ENCODE measurements around the gene PTPRR. TPM values are rescaled to one million over a fixed set of nuclear protein-coding genes. Genes with fewer than 3 reads are reported as not detected.

The PTPRR gene
- total and polyA plus RNA-seq, 2 of the 4 experiments (the other 2 are of a cell fraction) = 0.18 to 0.21 TPM

DNA sequence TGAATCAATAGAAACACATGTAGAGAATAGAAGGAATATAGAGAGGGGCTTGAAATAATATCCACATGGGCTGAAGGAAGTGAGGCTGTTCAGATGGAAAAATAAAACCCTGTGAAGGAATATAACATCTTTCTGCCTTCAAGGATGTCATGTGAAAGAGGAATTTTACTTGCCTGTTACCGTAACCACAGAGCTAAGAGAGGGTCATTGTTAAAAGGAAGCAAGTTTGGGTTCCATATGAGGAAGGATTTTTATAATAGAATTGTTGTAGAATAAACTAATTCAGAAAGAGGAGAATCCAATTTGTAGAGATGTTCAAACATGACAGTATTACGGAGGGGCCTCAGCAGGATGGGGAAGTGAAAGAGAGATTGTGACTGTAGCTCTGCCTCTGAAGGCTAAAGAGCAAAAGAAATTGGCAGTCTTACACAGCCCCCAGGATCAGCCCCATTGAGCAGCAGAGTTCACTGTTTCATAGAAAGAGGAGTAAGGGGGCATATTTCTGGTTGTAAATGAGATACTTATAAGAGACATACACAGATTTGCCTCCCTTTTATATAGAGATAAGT is 41.8 kb upstream of the PTPRR start:
- no peak overlapping the region for H2AK5ac ChIP-seq (ENCODE audit: low read depth, low read length)
- no peak overlapping the region for H3K23ac ChIP-seq (ENCODE audit: low read depth, low read length)
- 43% methylated on average over 2 of the region's 2 CpGs; no CpG with 5 or more reads in 1 of the 2 experiments for WGBS, 2 experiments (ENCODE audit: extremely low coverage in 2 of 2, insufficient read length in 1 of 2)
- no peak for ATAC-seq (ENCODE audit: low read depth)
- H3K36me3 ChIP-seq (ENCODE audit: control insufficient read depth, insufficient read depth, low read length) = no peaks in the 10 kb centered on the region
- H2AK9ac ChIP-seq (replicated peaks; ENCODE audit: low read depth, low read length, poor library complexity) = no peak overlapping the region
- BruUV-seq (replicated peaks) = no TSS peak
- TF ChIP-seq FOS (IDR thresholded peaks at IDR 0.05; ENCODE audit: low read depth, low read length) (no peak), CEBPB (IDR thresholded peaks at IDR 0.05; ENCODE audit: low read depth, low read length) (no peak), NFE2L2 (IDR thresholded peaks at IDR 0.05; ENCODE audit: low read depth, low read length) (no peak), RAD21 (IDR thresholded peaks at IDR 0.05; ENCODE audit: low read length) (no peak), SMC3 (IDR thresholded peaks at IDR 0.05; ENCODE audit: low read depth, low read length) (no peak), MXI1 (IDR thresholded peaks at IDR 0.05; ENCODE audit: borderline replicate concordance, low read depth, low read length) (no peak), RFX5 (IDR thresholded peaks at IDR 0.05; ENCODE audit: low read depth, low read length) (no peak), POLR2A (IDR thresholded peaks at IDR 0.05; ENCODE audit: low read depth, low read length) (no peak), CHD1 (IDR thresholded peaks at IDR 0.05; ENCODE audit: low read depth, low read length) (no peak), BHLHE40 (IDR thresholded peaks at IDR 0.05; ENCODE audit: low read depth, low read length) (no peak), MAZ (IDR thresholded peaks at IDR 0.05; ENCODE audit: borderline replicate concordance, low read depth, low read length) (no peak), MAFK (IDR thresholded peaks at IDR 0.05; ENCODE audit: low read depth, low read length) (no peak), RCOR1 (IDR thresholded peaks at IDR 0.05; ENCODE audit: insufficient replicate concordance, low read length) (no peak)
- TF ChIP-seq, protein P1, sequence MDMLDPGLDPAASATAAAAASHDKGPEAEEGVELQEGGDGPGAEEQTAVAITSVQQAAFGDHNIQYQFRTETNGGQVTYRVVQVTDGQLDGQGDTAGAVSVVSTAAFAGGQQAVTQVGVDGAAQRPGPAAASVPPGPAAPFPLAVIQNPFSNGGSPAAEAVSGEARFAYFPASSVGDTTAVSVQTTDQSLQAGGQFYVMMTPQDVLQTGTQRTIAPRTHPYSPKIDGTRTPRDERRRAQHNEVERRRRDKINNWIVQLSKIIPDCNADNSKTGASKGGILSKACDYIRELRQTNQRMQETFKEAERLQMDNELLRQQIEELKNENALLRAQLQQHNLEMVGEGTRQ (IDR thresholded peaks at IDR 0.05; ENCODE audit: low read depth, low read length) = no peak
- TF ChIP-seq, protein P2, sequence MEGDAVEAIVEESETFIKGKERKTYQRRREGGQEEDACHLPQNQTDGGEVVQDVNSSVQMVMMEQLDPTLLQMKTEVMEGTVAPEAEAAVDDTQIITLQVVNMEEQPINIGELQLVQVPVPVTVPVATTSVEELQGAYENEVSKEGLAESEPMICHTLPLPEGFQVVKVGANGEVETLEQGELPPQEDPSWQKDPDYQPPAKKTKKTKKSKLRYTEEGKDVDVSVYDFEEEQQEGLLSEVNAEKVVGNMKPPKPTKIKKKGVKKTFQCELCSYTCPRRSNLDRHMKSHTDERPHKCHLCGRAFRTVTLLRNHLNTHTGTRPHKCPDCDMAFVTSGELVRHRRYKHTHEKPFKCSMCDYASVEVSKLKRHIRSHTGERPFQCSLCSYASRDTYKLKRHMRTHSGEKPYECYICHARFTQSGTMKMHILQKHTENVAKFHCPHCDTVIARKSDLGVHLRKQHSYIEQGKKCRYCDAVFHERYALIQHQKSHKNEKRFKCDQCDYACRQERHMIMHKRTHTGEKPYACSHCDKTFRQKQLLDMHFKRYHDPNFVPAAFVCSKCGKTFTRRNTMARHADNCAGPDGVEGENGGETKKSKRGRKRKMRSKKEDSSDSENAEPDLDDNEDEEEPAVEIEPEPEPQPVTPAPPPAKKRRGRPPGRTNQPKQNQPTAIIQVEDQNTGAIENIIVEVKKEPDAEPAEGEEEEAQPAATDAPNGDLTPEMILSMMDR (conservative IDR thresholded peaks at IDR 0.05; ENCODE audit: low read depth, low read length) = no peak
- TF ChIP-seq, protein P3, sequence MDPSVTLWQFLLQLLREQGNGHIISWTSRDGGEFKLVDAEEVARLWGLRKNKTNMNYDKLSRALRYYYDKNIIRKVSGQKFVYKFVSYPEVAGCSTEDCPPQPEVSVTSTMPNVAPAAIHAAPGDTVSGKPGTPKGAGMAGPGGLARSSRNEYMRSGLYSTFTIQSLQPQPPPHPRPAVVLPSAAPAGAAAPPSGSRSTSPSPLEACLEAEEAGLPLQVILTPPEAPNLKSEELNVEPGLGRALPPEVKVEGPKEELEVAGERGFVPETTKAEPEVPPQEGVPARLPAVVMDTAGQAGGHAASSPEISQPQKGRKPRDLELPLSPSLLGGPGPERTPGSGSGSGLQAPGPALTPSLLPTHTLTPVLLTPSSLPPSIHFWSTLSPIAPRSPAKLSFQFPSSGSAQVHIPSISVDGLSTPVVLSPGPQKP (IDR thresholded peaks at IDR 0.05; ENCODE audit: borderline replicate concordance, low read depth, low read length) = no peak
- intact Hi-C loops (cut with micrococcal nuclease) (no loop called here), dilution Hi-C loops (cut with HindIII; ENCODE audit: low sequenced_read_pairs, unreplicated experiment) (no loop called here), in situ Hi-C loops (cut with MboI; ENCODE audit: low sequenced_read_pairs) (no loop called here)
- H3K79me1 ChIP-seq (ENCODE audit: low read depth in 1 of 2, low read length in 2 of 2) = no peaks in the 10 kb centered on the region
- no peaks in the 10 kb centered on the region for H3K4me1 ChIP-seq (ENCODE audit: control insufficient read depth, insufficient read depth, low read length)
- ChIA-PET POLR2A (ENCODE audit: unreplicated experiment) (no interaction called here), CTCF (no interaction called here)
- H3K27me3 ChIP-seq (ENCODE audit: control insufficient read depth, insufficient read depth, low read length) = no peaks in the 10 kb centered on the region
- H3K27ac ChIP-seq (ENCODE audit: insufficient read depth, low read length) = no peak overlapping the region
- no peak overlapping the region for H2BK5ac ChIP-seq (ENCODE audit: low read depth, low read length, poor library complexity, severe bottlenecking)
- H3K9me1 ChIP-seq (ENCODE audit: insufficient read depth, low read length) = no peaks in the 10 kb centered on the region
- H4K5ac ChIP-seq (ENCODE audit: low read depth, low read length) = no peak overlapping the region
- no peak overlapping the region for H3K4ac ChIP-seq (ENCODE audit: low read depth, low read length)
- H2BK15ac ChIP-seq (ENCODE audit: low read depth, low read length) = no peak overlapping the region
- H2AFZ ChIP-seq (replicated peaks; ENCODE audit: low read length, poor library complexity) = no peak overlapping the region
- H3K9ac ChIP-seq (ENCODE audit: low read depth, low read length) = no peak overlapping the region
- no peak overlapping the region for H4K91ac ChIP-seq (ENCODE audit: insufficient read depth, low read depth, low read length)
- no peak overlapping the region for H3K4me2 ChIP-seq (ENCODE audit: low read depth, low read length)
- H3K56ac ChIP-seq (ENCODE audit: extremely low read depth, insufficient read depth, low read length) = no peak overlapping the region
- H2BK120ac ChIP-seq (ENCODE audit: low read depth, low read length) = no peak overlapping the region
- H2BK20ac ChIP-seq (ENCODE audit: low read depth, low read length) = no peak overlapping the region
- no peak overlapping the region for H3K18ac ChIP-seq (ENCODE audit: low read depth, low read length)
- H3K9me3 ChIP-seq (ENCODE audit: control insufficient read depth, insufficient read depth, low read length) = no peaks in the 10 kb centered on the region; the same call in 1 of the 2 replicates
- no peak overlapping the region for H3K14ac ChIP-seq (replicated peaks; ENCODE audit: low read depth, low read length)
- no peak overlapping the region for H4K8ac ChIP-seq (ENCODE audit: low read depth in 2 of 2, low read length in 2 of 2)
- H4K20me1 ChIP-seq (ENCODE audit: insufficient read depth, low read length) = no peaks in the 10 kb centered on the region
- H3K4me3 ChIP-seq (ENCODE audit: insufficient read depth, low read depth, low read length) = no peak overlapping the region
- DNase-seq = no peak

Data from IMR-90 (cell line).